ENCODE results near the gene ELP4.

DNA sequence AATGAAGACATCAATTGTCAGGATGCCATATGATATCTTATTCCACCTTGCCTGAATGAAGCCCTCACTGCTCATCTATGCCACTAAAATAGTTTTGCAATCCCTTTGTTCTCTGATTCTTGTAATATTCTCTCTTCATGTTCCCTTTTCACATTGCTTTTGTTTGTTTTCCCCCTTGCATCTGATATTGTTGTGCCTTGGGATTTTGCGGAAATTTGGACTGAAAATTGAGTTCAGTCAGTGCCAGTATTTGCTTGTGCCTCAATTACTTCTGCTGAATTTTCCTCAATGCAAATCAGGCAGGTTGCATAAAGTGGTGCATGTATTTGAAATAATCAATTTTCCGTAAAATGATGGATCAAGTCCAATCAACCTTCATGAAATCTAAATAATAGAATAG lies 203.3 kb downstream of the ELP4 start:
- TF ChIP-seq TAF1 (IDR thresholded peaks at IDR 0.05; ENCODE audit: low read depth, low read length) (no peak), POLR2A (IDR thresholded peaks at IDR 0.05; ENCODE audit: low read depth, low read length) (no peak)
